SK-N-SH (cell line): Measurements from ENCODE around the gene MS4A18.

Experiments used
- FOSL2 ChIP-seq: IDR thresholded peaks from 2 replicates; pipeline ENCODE4 v1.4.0; 2012; ENCODE audit warnings: low read depth, mild to moderate bottlenecking, moderate library complexity, borderline replicate concordance
- FOXM1 ChIP-seq: IDR thresholded peaks from 2 replicates; pipeline ENCODE4 v1.4.0; 2012; ENCODE audit warnings: low read depth, mild to moderate bottlenecking
- NRF1 ChIP-seq: IDR thresholded peaks from 2 replicates; pipeline ENCODE4 v1.6.1; 2012; ENCODE audit warnings: low read depth, mild to moderate bottlenecking, low read length
- POLR2AphosphoS5 ChIP-seq: IDR thresholded peaks from 2 replicates; pipeline ENCODE4 v1.6.1; 2012; ENCODE audit warnings: low read depth, low read length
- RAD21 ChIP-seq: IDR thresholded peaks from 2 replicates; pipeline ENCODE4 v1.6.1; 2012; ENCODE audit warnings: mild to moderate bottlenecking, low read length
- SMC3 ChIP-seq: IDR thresholded peaks from 2 replicates; pipeline ENCODE4 v1.6.1; 2012; ENCODE audit warnings: low read depth, low read length, improper control_type of control experiment
- TF ChIP-seq, protein P1 (sequence below): fragments of 200-600 bp; sonication (generic); IDR thresholded peaks from 2 replicates; pipeline ENCODE4 v1.6.1; 2017; ENCODE audit warnings: antibody characterized with exemption, mild to moderate bottlenecking, moderate library complexity
- TF ChIP-seq, protein P2 (sequence below): IDR thresholded peaks from 2 replicates; pipeline ENCODE4 v1.4.0; 2012; ENCODE audit warnings: low read depth
- TF ChIP-seq, protein P3 (sequence below): fragments of 150-350 bp; IDR thresholded peaks from 2 replicates; pipeline ENCODE4 v1.6.1; 2017; ENCODE audit warnings: antibody characterized with exemption, low read length, low read depth, borderline replicate concordance

DNA sequence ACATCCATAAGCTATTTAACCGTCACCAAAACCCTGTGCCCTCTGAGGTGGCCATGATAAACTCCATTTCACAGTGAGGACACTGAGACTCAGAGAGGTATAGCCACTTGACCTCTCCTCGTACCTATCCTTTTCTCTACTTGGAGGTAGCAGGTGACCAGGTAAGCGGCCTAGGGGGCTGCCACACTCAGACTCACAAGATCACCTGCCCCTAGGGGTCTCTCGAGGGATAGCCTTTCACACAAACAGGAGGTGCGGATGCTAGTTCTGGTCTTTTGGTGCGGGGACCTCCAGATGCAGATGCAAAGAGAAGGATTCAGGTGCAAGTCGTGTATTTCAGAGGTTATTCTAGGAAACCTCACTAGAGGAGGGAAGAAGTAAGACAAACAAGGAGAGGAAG, 14.6 kb downstream of the MS4A18 start:
- TF ChIP-seq, protein P1, sequence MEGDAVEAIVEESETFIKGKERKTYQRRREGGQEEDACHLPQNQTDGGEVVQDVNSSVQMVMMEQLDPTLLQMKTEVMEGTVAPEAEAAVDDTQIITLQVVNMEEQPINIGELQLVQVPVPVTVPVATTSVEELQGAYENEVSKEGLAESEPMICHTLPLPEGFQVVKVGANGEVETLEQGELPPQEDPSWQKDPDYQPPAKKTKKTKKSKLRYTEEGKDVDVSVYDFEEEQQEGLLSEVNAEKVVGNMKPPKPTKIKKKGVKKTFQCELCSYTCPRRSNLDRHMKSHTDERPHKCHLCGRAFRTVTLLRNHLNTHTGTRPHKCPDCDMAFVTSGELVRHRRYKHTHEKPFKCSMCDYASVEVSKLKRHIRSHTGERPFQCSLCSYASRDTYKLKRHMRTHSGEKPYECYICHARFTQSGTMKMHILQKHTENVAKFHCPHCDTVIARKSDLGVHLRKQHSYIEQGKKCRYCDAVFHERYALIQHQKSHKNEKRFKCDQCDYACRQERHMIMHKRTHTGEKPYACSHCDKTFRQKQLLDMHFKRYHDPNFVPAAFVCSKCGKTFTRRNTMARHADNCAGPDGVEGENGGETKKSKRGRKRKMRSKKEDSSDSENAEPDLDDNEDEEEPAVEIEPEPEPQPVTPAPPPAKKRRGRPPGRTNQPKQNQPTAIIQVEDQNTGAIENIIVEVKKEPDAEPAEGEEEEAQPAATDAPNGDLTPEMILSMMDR, result peak; percentile 15; the same call in 1 of the 2 replicates
- TF ChIP-seq, protein P2, sequence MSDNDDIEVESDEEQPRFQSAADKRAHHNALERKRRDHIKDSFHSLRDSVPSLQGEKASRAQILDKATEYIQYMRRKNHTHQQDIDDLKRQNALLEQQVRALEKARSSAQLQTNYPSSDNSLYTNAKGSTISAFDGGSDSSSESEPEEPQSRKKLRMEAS, result no peak
- TF ChIP-seq NRF1 (no peak), FOXM1 (no peak), FOSL2 (no peak), SMC3 (no peak), POLR2AphosphoS5 (no peak), RAD21 (no peak)
- TF ChIP-seq, protein P3, sequence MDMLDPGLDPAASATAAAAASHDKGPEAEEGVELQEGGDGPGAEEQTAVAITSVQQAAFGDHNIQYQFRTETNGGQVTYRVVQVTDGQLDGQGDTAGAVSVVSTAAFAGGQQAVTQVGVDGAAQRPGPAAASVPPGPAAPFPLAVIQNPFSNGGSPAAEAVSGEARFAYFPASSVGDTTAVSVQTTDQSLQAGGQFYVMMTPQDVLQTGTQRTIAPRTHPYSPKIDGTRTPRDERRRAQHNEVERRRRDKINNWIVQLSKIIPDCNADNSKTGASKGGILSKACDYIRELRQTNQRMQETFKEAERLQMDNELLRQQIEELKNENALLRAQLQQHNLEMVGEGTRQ, result no peak
